Fibroblast of lung (primary cell): ENCODE results near the gene CYP2W1. TPM values are rescaled to one million over a fixed set of nuclear protein-coding genes. Genes with fewer than 3 reads are reported as not detected.

Experiments used
- DNase-seq, 2 donors: peaks; one replicate each; pipeline versions ENCODE4 v3.0.0 to v3.0.0-alpha.2; 2010; ENCODE audit warnings: low read depth in 2 of 2
- H2AFZ ChIP-seq: 2 replicates; pipeline ENCODE4 v1.5.1; 2012; ENCODE audit warnings: low read length, control low read depth, inconsistent platforms
- H3K27ac ChIP-seq: 2 replicates; pipeline ENCODE4 v1.5.1; 2011; ENCODE audit warnings: low read length, control low read depth; ENCODE audit not compliant: insufficient read depth
- H3K27me3 ChIP-seq: 2 replicates; pipeline ENCODE4 v1.5.1; 2011; ENCODE audit warnings: mild to moderate bottlenecking, low read length; ENCODE audit not compliant: control insufficient read depth, insufficient read depth
- H3K36me3 ChIP-seq: 2 replicates; pipeline ENCODE4 v1.5.1; 2011; ENCODE audit warnings: low read length; ENCODE audit not compliant: control insufficient read depth, insufficient read depth
- H3K4me1 ChIP-seq: 2 replicates; pipeline ENCODE4 v1.5.1; 2011; ENCODE audit warnings: low read length; ENCODE audit not compliant: control insufficient read depth, insufficient read depth; ENCODE audit errors: extremely low read depth
- H3K4me2 ChIP-seq: 2 replicates; pipeline ENCODE4 v1.5.1; 2011; ENCODE audit warnings: low read length, control low read depth; ENCODE audit not compliant: insufficient read depth; ENCODE audit errors: extremely low read depth
- H3K4me3 ChIP-seq, 4 experiments: fragments of 200-600 bp in 1 of 4; sonication (generic) in 1 of 4; replicated peaks in 1 of 4; 2 replicates each; pipeline ENCODE4 v1.5.1; 2011 to 2016; ENCODE audit warnings: low read length in 4 of 4, low read depth in 3 of 4, mild to moderate bottlenecking in 3 of 4, control low read depth in 2 of 4, inconsistent platforms in 1 of 4, mixed read lengths in 1 of 4; ENCODE audit not compliant: insufficient read depth in 1 of 4; ENCODE audit errors: control extremely low read depth in 1 of 4
- H3K79me2 ChIP-seq: 2 replicates; pipeline ENCODE4 v1.5.1; 2012; ENCODE audit warnings: mild to moderate bottlenecking, low read length, inconsistent platforms; ENCODE audit not compliant: control insufficient read depth, insufficient read depth
- H3K9ac ChIP-seq: 2 replicates; pipeline ENCODE4 v1.5.1; 2011; ENCODE audit warnings: mild to moderate bottlenecking, low read length, control low read depth; ENCODE audit not compliant: insufficient read depth
- H3K9me3 ChIP-seq: 2 replicates; pipeline ENCODE4 v1.5.1; 2012; ENCODE audit warnings: low read depth, low read length; ENCODE audit not compliant: control insufficient read depth, insufficient read depth
- H4K20me1 ChIP-seq: 2 replicates; pipeline ENCODE4 v1.5.1; 2011; ENCODE audit warnings: low read length; ENCODE audit not compliant: control insufficient read depth, insufficient read depth; ENCODE audit errors: extremely low read depth
- CTCF ChIP-seq, 2 donors: IDR thresholded peaks in 1 of 2; conservative IDR thresholded peaks in 1 of 2; 1 replicate in 1 of 2; 2 replicates in 1 of 2; pipeline ENCODE4 v1.5.1; 2011 to 2012; ENCODE audit warnings: low read length in 2 of 2, control low read depth in 1 of 2, inconsistent platforms in 1 of 2, low read depth in 1 of 2, mild to moderate bottlenecking in 1 of 2
- EZH2 ChIP-seq: IDR thresholded peaks from 2 replicates; pipeline ENCODE4 v1.5.1; 2012; ENCODE audit warnings: low read length, control low read depth, mild to moderate bottlenecking; ENCODE audit errors: missing control alignments
- polyA plus RNA-seq, 2 donors: library from polyadenylated mRNA; depleted of rRNA in 1 of 2; stranded (reverse) in 1 of 2; unstranded in 1 of 2; fragments of >200 nt; gene quantifications; 2 replicates each; pipeline ENCODE4 v1.2.1, GENCODE V29; 2011 to 2012; ENCODE audit warnings: missing spikeins in 1 of 2
- total RNA-seq: library from RNA; depleted of rRNA; stranded (reverse); fragments of >200 nt; gene quantifications from 2 replicates; pipeline ENCODE4 v1.2.1, GENCODE V29; 2014

Gene CYP2W1
- total and polyA plus RNA-seq, 2 donors (not counting 1 experiment from before 2014, with no cell fraction given): not detected

DNA sequence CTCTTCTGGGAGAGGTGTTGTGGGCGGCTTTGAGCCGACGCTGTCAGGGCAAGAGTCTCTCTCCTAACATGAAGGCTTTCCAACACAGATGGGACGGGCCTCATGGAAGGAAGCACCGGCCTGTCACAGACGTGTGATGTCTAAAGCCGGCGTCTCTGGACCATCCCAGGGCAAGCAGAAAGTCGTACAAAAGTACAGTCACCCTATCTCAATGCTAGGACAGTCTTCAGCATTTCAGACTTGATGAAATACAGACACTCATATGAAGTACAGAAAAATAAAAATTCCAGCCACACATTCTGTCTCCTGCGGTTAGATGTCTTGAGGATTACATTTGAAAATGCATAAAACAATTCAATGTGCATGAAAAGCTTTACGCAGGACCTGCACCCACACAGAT lies 30.6 kb downstream of the CYP2W1 start:
- Histone ChIP-seq H3K9ac (no peak overlapping the region), H3K4me1 (no peaks in the 10 kb centered on the region), H4K20me1 (no peaks in the 10 kb centered on the region), H3K27ac (no peak overlapping the region), H3K4me3 (no peak overlapping the region), H3K4me2 (no peak overlapping the region), H3K27me3 (no peaks in the 10 kb centered on the region), H2AFZ (no peak overlapping the region), H3K9me3 (no peaks in the 10 kb centered on the region), H3K79me2 (no peaks in the 10 kb centered on the region), H3K36me3 (peaks cover 5% of the 10 kb centered on the region)
- no peak for TF ChIP-seq CTCF (conservative IDR thresholded peaks at IDR 0.05 in 1 of 2, IDR thresholded peaks at IDR 0.05 in 1 of 2; ENCODE audit: low read depth in 1 of 2, low read length in 2 of 2)
- TF ChIP-seq EZH2: no peak
- DNase-seq: no peak

DNA sequence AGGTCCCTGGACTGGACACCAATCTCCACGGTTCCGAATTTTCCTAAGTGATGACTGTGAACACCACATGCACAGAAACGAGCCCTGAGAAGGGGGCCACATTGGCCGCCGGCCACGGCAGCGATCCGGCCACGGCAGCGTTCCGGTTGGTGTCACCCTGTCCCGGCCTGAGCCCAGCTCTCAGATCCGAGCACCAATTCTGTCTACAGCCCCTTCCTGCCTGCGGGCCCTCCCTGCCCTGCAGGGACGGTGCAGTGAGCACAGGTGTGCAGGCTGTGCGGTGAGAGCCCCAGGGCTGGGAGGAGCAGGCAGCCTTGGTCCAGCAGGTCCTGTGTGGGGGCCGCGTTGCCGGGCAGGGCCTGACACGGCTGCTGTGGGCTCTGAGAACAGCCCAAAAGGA lies 31.7 kb downstream of the CYP2W1 start:
- H3K36me3 ChIP-seq: peaks cover 2% of the 10 kb centered on the region
- no peaks in the 10 kb centered on the region for H3K9me3 ChIP-seq
- no peak overlapping the region for H3K9ac ChIP-seq
- no peaks in the 10 kb centered on the region for H3K27me3 ChIP-seq
- no peak overlapping the region for H3K4me2 ChIP-seq
- TF ChIP-seq EZH2 (no peak), CTCF (conservative IDR thresholded peaks at IDR 0.05 in 1 of 2, IDR thresholded peaks at IDR 0.05 in 1 of 2; ENCODE audit: low read depth in 1 of 2, low read length in 2 of 2) (no peak)
- no peaks in the 10 kb centered on the region for H3K79me2 ChIP-seq
- no peaks in the 10 kb centered on the region for H3K4me1 ChIP-seq
- no peak overlapping the region for H3K4me3 ChIP-seq
- no peaks in the 10 kb centered on the region for H4K20me1 ChIP-seq
- DNase-seq: no peak
- H2AFZ ChIP-seq: no peak overlapping the region
- no peak overlapping the region for H3K27ac ChIP-seq

DNA sequence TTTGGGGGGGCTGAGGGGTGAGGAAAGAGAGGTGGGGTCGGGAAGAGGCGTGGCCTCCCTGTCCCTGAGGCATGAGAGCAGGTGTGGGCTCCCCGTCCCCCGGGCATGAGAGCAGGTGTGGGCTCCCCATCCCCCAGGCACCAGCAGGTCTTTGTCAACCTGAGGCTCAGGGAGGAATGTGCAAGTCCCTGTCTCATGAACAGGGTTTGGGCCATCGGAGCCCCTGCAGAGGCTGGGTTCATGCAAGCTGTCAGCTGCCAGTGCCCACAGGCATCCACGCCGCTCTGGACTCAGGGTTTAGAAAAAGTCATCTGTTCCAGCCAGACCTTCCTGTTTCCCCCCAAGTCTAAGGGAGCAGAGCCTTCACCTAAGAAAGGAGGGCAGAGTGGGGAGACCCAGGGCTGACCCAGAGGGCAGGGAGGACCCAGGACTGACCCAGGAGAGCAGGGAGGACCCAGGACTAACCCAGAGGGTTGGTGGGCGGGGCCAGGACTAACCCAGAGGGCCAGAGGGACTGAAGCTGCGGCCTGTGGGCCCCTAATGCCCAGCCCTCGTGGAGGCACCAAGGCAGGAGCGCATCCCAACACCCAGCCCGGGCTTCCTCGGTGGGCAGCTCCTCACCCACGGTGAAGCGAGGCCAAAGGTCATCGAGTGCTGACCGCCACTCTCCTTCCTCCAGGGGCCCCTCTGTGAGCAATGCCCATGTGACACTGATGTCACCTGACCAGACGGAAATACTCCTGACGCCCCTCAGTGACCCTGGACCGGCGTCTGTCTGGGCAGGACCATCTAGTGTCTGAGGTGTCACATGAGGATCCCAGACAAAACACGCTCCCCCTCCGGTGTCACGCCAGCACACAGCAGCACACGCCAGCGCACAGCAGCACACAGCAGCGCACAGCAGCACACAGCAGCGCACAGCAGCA lies 32.5 kb downstream of the CYP2W1 start:
- Histone ChIP-seq H3K4me2 (no peak overlapping the region), H3K27me3 (no peaks in the 10 kb centered on the region), H3K9me3 (no peaks in the 10 kb centered on the region), H3K4me1 (no peaks in the 10 kb centered on the region), H4K20me1 (no peaks in the 10 kb centered on the region), H3K27ac (no peak overlapping the region), H3K36me3 (no peaks in the 10 kb centered on the region), H3K79me2 (no peaks in the 10 kb centered on the region), H2AFZ (no peak overlapping the region), H3K9ac (no peak overlapping the region), H3K4me3 (no peak overlapping the region)
- DNase-seq: no peak
- TF ChIP-seq CTCF (conservative IDR thresholded peaks at IDR 0.05 in 1 of 2, IDR thresholded peaks at IDR 0.05 in 1 of 2; ENCODE audit: low read depth in 1 of 2, low read length in 2 of 2): no peak
- no peak for TF ChIP-seq EZH2
